AG04450 (cell line): Measurements from ENCODE around the gene KLRD1. TPM values are rescaled to one million over a fixed set of nuclear protein-coding genes. Genes with fewer than 3 reads are reported as not detected.

ENCODE experiments used
- CTCF ChIA-PET: fragments of 300-600, 350-600 bp; formaldehyde crosslinking; extraction: SDS; loops from one replicate; lab custom pipeline; 2022; ENCODE audit warnings: antibody characterized with exemption, inconsistent platforms; lab: Charles Lee
- POLR2A ChIA-PET: fragments of 350-600 bp; formaldehyde crosslinking; extraction: SDS; loops from one replicate; lab custom pipeline; 2021; ENCODE audit warnings: antibody characterized with exemption, inconsistent platforms; lab: Yijun Ruan, JAX
- DNase-seq: peaks from one replicate; pipeline ENCODE4 v3.0.0-alpha.2; 2011; ENCODE audit warnings: low read depth, low spot score
- H3K27ac ChIP-seq: one replicate; pipeline ENCODE4 v1.5.1; 2012; ENCODE audit warnings: low read depth, low read length, control low read depth
- H3K27me3 ChIP-seq: one replicate; pipeline ENCODE4 v1.6.0; 2012; ENCODE audit warnings: low read length; ENCODE audit not compliant: control insufficient read depth, insufficient read depth
- H3K4me3 ChIP-seq: 2 replicates; pipeline ENCODE4 v1.5.1; 2011; ENCODE audit warnings: mild to moderate bottlenecking, low read depth, low read length, control low read depth
- H3K9me3 ChIP-seq: 2 replicates; pipeline ENCODE4 v1.5.1; 2012; ENCODE audit warnings: low read length; ENCODE audit not compliant: control insufficient read depth, insufficient read depth
- polyA plus RNA-seq: library from polyadenylated mRNA; depleted of rRNA; stranded (reverse); fragments of >200 nt; gene quantifications from 2 replicates; pipeline ENCODE4 v1.2.3, GENCODE V29; 2011
- TF ChIP-seq, protein P1 (sequence below): IDR thresholded peaks from 2 replicates; pipeline ENCODE4 v1.5.1; 2011; ENCODE audit warnings: low read depth, low read length, control low read depth, inconsistent platforms

KLRD1 gene
- polyA plus RNA-seq, 1 experiment = 0.33 TPM

- ChIA-PET POLR2A (no interaction called here), CTCF (no interaction called here)
- Histone ChIP-seq H3K27ac (no peak overlapping the region), H3K4me3 (no peak overlapping the region), H3K9me3 (no peaks in the 10 kb centered on the region; the same call in 1 of the 2 replicates), H3K27me3 (peaks cover 2% of the 10 kb centered on the region)
- no peak for DNase-seq
- TF ChIP-seq, protein P1, sequence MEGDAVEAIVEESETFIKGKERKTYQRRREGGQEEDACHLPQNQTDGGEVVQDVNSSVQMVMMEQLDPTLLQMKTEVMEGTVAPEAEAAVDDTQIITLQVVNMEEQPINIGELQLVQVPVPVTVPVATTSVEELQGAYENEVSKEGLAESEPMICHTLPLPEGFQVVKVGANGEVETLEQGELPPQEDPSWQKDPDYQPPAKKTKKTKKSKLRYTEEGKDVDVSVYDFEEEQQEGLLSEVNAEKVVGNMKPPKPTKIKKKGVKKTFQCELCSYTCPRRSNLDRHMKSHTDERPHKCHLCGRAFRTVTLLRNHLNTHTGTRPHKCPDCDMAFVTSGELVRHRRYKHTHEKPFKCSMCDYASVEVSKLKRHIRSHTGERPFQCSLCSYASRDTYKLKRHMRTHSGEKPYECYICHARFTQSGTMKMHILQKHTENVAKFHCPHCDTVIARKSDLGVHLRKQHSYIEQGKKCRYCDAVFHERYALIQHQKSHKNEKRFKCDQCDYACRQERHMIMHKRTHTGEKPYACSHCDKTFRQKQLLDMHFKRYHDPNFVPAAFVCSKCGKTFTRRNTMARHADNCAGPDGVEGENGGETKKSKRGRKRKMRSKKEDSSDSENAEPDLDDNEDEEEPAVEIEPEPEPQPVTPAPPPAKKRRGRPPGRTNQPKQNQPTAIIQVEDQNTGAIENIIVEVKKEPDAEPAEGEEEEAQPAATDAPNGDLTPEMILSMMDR = no peak
Observed at GRCh38 chr12:10354071-10354470, 46.4 kb downstream of the KLRD1 start.

GRCh38 chr12:10354502-10354901 lies 46.8 kb downstream of the KLRD1 start:
- no peak for DNase-seq
- Histone ChIP-seq H3K4me3 (no peak overlapping the region), H3K27ac (no peak overlapping the region), H3K27me3 (peaks cover 2% of the 10 kb centered on the region), H3K9me3 (no peaks in the 10 kb centered on the region; the same call in 1 of the 2 replicates)
- POLR2A ChIA-PET = no interaction called here
- TF ChIP-seq, protein P1 = no peak
- CTCF ChIA-PET = no interaction called here

DNA sequence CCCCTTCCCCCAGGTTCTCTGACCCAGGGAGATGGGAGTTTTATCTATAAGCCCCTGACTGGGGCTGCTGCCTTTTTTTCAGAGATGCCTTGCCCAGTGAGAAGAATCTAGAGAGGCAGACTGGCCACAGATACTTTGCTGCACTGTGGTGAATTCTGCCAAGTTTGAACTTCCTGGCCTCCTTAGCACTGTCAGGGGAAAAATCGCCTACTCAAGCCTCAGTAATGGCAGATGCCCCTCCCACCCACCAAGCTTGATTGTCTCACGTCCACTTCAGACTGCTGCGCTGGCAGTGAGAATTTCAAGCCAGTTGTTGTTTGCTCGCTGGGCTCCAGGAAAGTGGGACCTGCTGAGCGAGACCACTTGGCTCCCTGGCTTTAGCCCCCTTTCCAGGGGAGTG lies 50.5 kb downstream of the KLRD1 start:
- ChIA-PET POLR2A (no interaction called here), CTCF (interaction anchor here (0.9 kb wide), 1 partner anchor 8 kb away, joined by 3 read pairs; no protein-coding TSS in a partner anchor)
- Histone ChIP-seq H3K9me3 (no peaks in the 10 kb centered on the region; the same call in 1 of the 2 replicates), H3K27ac (no peak overlapping the region), H3K4me3 (no peak overlapping the region), H3K27me3 (peaks cover 2% of the 10 kb centered on the region)
- no peak for DNase-seq
- TF ChIP-seq, protein P1 = no peak

DNA sequence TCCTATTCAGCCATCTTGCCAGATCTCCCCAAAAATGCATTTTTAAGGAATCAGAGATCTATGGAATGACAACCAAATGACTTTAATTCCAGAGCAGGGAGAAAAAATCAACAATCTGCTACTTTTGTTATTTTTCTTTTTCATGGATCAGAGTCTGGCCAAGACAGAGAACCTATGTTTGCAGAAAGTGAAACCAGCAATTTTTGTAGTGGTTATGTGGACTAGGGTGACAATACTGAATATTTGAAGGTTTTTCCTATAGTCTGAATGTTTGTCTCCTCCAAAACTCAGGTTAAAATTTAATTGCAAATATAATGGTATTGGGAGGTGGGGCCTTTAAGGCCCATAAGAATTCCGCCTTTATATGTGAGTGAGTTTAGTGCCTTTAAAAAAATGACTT lies 51.3 kb downstream of the KLRD1 start:
- TF ChIP-seq, protein P1 = no peak
- no peaks in the 10 kb centered on the region; the same call in 1 of the 2 replicates for H3K9me3 ChIP-seq
- ChIA-PET POLR2A (no interaction called here), CTCF (no interaction called here)
- DNase-seq = no peak
- H3K4me3 ChIP-seq = no peak overlapping the region
- no peak overlapping the region for H3K27ac ChIP-seq
- H3K27me3 ChIP-seq = peaks cover 2% of the 10 kb centered on the region

DNA sequence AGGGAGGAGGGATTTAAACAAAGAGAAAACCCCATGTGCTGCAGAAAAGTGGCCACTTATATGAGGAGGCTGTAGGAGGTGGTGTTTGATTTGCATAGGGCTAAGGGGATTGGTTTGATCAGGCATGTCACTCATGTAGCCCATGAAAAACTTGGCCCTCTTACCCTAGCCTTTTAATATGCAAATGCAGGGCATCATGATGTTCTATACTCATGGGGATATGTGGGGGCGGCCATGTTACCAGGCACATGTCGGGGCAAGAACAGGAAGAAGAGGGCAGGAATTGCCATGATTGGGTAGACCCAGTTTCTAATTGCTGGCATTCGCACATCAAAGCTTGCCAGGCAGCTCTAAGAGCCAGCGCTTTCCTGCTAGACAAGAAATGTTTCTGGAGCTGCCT lies 53.4 kb downstream of the KLRD1 start:
- CTCF ChIA-PET = interaction anchor here (1.2 kb wide), 1 partner anchor 125 kb away, joined by 3 read pairs; no protein-coding TSS in a partner anchor
- POLR2A ChIA-PET = no interaction called here

More for the DNA sequence above, 53.4 kb downstream of the KLRD1 start:
- Histone ChIP-seq H3K27me3 (peaks cover 2% of the 10 kb centered on the region), H3K9me3 (no peaks in the 10 kb centered on the region; the same call in 1 of the 2 replicates), H3K4me3 (no peak overlapping the region), H3K27ac (no peak overlapping the region)
- no peak for DNase-seq
- TF ChIP-seq, protein P1 = no peak
